ENCODE data around the gene CAB39L.

Gene CAB39L

DNA sequence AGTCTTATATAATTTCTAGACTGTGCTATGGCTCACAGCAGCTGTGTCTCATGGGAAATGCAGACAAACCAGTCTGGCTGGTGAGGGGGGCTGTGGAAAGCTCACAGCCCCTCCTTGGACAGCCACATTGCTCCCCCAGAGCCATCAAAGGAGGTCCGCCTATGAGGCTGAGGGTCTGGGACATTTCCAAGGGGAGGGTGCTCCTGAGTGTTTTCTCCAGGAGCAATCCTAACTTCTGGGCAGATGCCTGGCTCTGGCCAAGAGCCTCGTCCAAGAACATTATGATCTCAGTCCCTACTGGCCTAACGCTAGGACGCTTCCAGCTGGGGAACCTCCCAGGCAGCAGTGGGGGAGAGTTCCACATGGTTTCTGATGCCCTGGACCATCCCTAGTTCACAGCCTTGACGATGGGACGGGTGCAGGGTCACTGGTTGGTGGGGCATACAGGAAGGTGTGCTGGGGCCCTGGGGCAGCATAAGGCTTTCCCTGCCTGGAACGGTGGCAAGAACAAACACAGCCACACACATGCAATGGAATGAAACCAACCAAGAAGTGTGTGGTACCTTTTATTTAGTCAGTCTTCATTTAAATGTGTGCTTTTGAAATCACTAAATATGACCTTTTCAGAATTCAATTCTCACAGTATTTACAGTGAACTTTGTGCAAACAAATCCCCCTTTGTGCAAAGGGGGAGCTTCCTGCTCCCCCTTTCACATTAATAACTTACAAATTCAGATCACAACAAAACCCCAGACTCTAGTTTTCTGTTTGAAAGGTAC, 135.6 kb downstream of the CAB39L start:
- DNase-seq, result no peak
- no peaks in the 10 kb centered on the region for H3K9me3 ChIP-seq
- H3K36me3 ChIP-seq, result no peaks in the 10 kb centered on the region
- no peak overlapping the region for H3K4me3 ChIP-seq (ENCODE audit: low read depth, low read length)
- TF ChIP-seq, protein P1, sequence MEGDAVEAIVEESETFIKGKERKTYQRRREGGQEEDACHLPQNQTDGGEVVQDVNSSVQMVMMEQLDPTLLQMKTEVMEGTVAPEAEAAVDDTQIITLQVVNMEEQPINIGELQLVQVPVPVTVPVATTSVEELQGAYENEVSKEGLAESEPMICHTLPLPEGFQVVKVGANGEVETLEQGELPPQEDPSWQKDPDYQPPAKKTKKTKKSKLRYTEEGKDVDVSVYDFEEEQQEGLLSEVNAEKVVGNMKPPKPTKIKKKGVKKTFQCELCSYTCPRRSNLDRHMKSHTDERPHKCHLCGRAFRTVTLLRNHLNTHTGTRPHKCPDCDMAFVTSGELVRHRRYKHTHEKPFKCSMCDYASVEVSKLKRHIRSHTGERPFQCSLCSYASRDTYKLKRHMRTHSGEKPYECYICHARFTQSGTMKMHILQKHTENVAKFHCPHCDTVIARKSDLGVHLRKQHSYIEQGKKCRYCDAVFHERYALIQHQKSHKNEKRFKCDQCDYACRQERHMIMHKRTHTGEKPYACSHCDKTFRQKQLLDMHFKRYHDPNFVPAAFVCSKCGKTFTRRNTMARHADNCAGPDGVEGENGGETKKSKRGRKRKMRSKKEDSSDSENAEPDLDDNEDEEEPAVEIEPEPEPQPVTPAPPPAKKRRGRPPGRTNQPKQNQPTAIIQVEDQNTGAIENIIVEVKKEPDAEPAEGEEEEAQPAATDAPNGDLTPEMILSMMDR (IDR thresholded peaks at IDR 0.05; ENCODE audit: low read depth, low read length), result no peak
- no peaks in the 10 kb centered on the region for H3K4me1 ChIP-seq
- H3K27me3 ChIP-seq, result no peaks in the 10 kb centered on the region

GRCh38 chr13:49307365-49307764, 136.5 kb downstream of the CAB39L start:
- Histone ChIP-seq H3K4me3 (ENCODE audit: low read depth, low read length) (no peak overlapping the region), H3K4me1 (no peaks in the 10 kb centered on the region), H3K27me3 (no peaks in the 10 kb centered on the region), H3K36me3 (no peaks in the 10 kb centered on the region), H3K9me3 (no peaks in the 10 kb centered on the region)
- TF ChIP-seq, protein P1 (IDR thresholded peaks at IDR 0.05; ENCODE audit: low read depth, low read length), result no peak
- no peak for DNase-seq

- no peaks in the 10 kb centered on the region for H3K9me3 ChIP-seq
- no peak for DNase-seq
- H3K4me1 ChIP-seq, result no peaks in the 10 kb centered on the region
- H3K27me3 ChIP-seq, result no peaks in the 10 kb centered on the region
- no peaks in the 10 kb centered on the region for H3K36me3 ChIP-seq
- TF ChIP-seq, protein P1 (IDR thresholded peaks at IDR 0.05; ENCODE audit: low read depth, low read length), result no peak
- H3K4me3 ChIP-seq (ENCODE audit: low read depth, low read length), result no peak overlapping the region
Measured at GRCh38 chr13:49305792-49306425, 138.0 kb downstream of the CAB39L start.

GRCh38 chr13:49304763-49305700, 138.8 kb downstream of the CAB39L start:
- no peaks in the 10 kb centered on the region for H3K36me3 ChIP-seq
- TF ChIP-seq, protein P1 (IDR thresholded peaks at IDR 0.05; ENCODE audit: low read depth, low read length), result no peak
- H3K4me3 ChIP-seq (ENCODE audit: low read depth, low read length), result no peak overlapping the region
- no peak for DNase-seq
- H3K4me1 ChIP-seq, result no peaks in the 10 kb centered on the region
- H3K27me3 ChIP-seq, result no peaks in the 10 kb centered on the region
- H3K9me3 ChIP-seq, result no peaks in the 10 kb centered on the region

GRCh38 chr13:49304356-49304755, 139.5 kb downstream of the CAB39L start:
- Histone ChIP-seq H3K4me3 (ENCODE audit: low read depth, low read length) (no peak overlapping the region), H3K36me3 (no peaks in the 10 kb centered on the region), H3K9me3 (no peaks in the 10 kb centered on the region), H3K27me3 (no peaks in the 10 kb centered on the region), H3K4me1 (no peaks in the 10 kb centered on the region)
- TF ChIP-seq, protein P1 (IDR thresholded peaks at IDR 0.05; ENCODE audit: low read depth, low read length), result no peak
- no peak for DNase-seq

Data from BE2C (cell line).